Retinal pigment epithelial cell (primary cell): ENCODE data around the gene MPHOSPH9.

Experiments used
- DNase-seq: peaks from one replicate; pipeline ENCODE4 v3.0.0-alpha.2; 2010; ENCODE audit warnings: low read depth
- H3K4me3 ChIP-seq: 2 replicates; pipeline ENCODE4 v1.5.1; 2011; ENCODE audit warnings: mild to moderate bottlenecking, low read length, control low read depth, moderate library complexity
- CTCF ChIP-seq: conservative IDR thresholded peaks from 2 replicates; pipeline ENCODE4 v1.5.1; 2011; ENCODE audit warnings: low read depth, low read length, control low read depth, inconsistent platforms

The MPHOSPH9 gene

DNA sequence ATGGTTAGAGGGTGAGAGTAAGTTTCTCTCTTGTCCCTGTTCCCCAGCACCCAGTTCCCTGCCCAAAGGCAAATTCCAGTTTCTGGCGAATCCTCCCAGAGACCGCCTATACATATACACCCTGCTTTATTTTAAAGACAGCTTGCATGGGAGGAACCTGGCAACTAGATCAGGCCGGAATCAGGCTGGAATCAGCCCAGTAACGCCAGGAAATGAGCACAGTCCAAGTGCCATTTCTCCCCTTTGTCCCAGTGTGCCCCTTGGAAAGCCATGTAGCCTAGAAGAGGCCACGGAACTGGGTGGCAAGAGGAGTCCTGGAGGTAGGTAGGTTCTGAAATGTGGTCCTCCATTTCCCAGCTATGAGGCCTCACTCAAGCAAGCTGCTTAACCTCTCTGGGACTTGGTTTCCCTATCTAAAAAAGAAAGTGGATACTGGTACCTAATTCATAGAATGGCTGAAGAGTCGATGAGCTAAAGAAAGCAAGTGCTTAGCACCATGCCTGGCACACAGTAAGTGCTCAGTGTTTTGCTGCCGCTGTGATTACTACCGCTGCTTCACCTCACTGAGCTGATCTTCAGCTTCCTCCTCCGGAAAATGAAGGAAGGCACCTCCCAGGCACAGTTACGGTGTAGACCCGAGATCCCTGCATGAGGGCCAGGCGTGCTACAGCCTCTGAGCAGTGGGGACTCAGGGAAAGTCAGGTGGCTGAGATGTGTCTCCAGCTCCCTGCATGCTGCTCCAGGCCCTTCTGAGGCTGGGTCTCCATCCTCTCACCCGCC lies 118.4 kb downstream of the MPHOSPH9 start:
- no peak for TF ChIP-seq CTCF
- DNase-seq: no peak
- no peak overlapping the region for H3K4me3 ChIP-seq

DNA sequence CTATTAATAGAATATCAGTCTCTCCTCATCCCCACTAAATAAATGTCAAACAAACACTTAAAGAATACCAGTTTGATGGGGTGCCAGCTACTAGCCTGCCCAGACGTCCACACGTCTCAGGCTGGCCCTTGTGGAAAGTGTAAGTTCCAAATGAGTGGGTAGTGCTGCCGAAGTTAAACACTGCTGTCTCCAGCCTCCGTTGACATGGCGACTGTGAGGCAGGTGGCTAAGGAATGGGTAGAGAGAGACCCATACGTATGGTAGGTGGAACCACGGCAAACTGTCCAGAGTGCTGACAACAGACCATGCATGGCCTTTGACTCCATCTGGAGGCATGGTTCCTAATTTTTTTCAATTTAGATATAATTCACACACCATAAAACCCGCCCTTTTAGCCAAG lies 119.9 kb downstream of the MPHOSPH9 start:
- no peak overlapping the region for H3K4me3 ChIP-seq
- no peak for DNase-seq
- no peak for TF ChIP-seq CTCF

GRCh38 chr12:123111498-123112165 lies 121.3 kb downstream of the MPHOSPH9 start:
- no peak for DNase-seq
- no peak overlapping the region for H3K4me3 ChIP-seq
- TF ChIP-seq CTCF: no peak

DNA sequence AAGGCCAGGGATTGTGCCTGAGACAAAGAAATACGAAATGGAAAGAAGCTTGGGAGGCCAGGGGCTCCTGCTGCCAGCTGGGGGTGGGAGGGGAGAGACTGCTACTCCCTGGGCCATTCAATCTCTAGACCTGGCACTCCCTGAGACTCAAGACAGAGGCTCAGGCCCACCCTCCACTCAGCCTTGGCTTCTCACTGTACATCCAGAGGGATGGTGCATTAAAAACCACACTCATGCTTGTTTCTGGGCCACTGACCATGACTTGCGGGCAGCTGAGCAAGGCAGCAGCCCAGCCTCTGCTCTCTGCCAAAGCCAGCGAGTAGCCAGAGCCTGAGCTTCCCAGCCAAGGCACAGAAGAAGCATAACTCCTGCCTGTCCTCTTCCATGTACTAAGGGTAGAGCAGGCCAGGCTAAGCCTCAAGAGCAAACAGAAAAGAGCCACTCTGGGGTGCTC lies 123.6 kb downstream of the MPHOSPH9 start:
- DNase-seq: no peak
- no peak for TF ChIP-seq CTCF
- no peak overlapping the region for H3K4me3 ChIP-seq

DNA sequence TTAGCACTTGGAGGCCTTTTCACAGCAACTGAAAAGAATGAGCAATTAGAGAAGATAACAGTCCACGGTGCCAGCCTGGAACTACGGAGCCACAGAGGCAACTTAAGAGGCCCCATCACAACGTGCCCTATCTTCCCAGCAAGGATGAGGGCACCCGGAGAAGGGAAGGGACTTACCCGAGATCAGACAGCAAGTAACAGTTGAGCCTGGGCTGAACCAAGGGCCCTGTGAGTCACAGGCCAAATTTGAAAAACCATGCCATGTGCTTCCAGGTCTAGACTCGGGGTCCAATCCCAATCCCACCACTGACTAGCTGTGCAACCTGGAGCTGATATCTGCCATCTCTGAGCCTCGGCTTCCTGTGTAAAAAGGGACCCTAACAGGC lies 124.3 kb downstream of the MPHOSPH9 start:
- TF ChIP-seq CTCF: no peak
- DNase-seq: no peak
- no peak overlapping the region for H3K4me3 ChIP-seq

GRCh38 chr12:123107926-123108681 lies 124.8 kb downstream of the MPHOSPH9 start:
- no peak for DNase-seq
- TF ChIP-seq CTCF: no peak
- H3K4me3 ChIP-seq: no peak overlapping the region
